GM18909 (cell line): ENCODE results near the gene TMEM39A.

Experiments
- ATAC-seq: cut with Tn5 transposase; IDR thresholded peaks from one replicate; pipeline ENCODE4 v1.9.1; 2021; ENCODE audit warnings: mild to moderate bottlenecking; ENCODE audit not compliant: unreplicated experiment, poor library complexity

TMEM39A gene

DNA sequence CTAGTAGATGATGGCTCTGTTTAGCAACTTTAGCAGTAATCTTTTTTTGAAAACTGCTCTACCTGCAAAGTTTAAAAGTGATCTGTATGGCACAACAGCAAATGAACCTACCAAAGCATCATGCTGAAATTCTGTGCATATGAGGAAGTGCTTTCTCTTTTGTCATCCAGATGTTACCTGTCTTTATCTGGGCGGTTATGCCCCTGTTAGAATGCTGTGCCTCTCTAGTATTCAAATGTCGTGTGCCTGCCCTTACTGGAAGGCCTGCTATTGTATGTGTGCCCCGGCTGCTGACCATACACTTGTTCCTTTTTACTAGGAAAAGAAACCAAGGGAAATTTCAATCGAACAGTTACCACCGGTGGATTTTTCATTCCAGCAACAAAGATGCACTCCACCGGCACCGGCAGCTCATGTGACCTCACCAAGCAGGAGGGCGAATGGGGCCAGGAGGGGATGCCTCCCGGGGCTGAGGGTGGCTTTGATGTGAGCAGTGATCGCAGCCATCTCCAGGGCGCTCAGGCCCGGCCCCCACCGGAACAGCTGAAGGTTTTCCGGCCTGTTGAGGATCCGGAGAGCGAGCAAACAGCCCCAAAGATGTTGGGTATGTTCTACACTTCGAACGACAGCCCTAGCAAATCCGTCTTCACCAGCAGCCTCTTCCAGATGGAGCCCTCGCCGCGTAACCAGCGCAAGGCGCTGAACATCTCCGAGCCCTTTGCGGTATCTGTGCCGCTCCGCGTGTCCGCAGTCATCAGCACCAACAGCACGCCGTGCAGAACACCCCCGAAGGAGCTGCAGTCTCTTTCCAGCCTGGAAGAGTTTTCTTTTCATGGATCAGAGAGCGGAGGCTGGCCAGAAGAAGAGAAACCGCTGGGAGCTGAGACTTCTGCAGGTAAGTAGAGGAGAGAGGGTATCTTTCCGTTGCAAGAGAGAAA lies 61.6 kb downstream of the TMEM39A start:
- ATAC-seq = peak; percentile 66

DNA sequence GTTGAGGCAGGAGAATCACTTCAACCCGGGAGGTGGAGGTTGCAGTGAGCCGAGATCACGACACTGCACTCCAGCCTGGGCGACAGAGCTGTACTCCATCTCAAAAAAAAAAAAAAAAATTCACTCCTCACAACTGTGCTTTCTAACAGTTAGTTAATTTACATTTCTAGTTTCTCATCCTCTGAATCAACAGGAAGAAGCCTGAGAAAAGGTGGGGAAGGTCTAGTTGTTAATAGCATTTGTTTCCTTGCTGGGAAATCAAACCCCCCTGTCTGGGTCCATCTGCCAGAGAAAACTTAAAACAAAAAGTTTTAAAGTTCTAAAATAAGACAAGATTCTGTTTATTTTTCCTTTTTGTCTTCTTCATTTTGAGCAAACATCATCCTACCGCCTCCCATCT lies 62.3 kb downstream of the TMEM39A start:
- peak; percentile 66 for ATAC-seq

DNA sequence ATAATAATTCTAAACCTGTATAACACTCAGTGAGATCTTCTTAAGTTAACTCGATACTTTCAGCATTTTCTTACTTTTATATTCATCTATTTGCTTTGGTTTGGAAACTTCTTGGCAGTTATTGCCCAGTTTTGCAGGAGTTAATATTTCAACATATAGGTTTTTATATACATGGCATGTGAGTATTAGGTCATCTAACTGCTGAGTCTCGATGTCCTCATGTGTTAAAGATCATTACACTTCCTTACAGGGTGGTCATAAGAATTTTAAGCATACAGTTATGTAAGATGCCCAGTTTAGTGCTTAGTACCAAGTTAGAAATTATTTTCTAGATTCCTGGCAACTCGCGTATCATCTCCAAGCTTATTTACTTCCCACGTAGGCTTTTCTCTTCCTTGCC lies 62.9 kb downstream of the TMEM39A start:
- no peak for ATAC-seq

DNA sequence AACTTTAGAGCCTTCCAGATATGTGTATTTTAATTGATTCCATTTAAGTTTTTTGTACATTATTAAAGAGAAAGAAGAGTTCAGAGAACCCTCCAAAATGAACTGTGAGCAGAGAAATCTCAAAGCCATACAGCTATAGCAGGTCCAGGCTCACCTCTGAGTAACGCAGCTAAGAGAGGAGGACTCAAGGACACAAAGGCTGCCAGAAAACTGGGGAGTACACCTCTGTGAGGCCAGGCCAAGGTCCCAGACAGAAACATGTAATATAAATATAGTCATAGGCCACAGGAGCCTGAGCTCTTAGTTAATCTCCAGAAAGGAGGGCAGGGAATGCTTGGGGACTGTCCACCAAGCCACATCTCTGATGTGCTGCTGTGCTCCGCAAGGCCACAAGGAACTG lies 66.5 kb downstream of the TMEM39A start:
- no peak for ATAC-seq

DNA sequence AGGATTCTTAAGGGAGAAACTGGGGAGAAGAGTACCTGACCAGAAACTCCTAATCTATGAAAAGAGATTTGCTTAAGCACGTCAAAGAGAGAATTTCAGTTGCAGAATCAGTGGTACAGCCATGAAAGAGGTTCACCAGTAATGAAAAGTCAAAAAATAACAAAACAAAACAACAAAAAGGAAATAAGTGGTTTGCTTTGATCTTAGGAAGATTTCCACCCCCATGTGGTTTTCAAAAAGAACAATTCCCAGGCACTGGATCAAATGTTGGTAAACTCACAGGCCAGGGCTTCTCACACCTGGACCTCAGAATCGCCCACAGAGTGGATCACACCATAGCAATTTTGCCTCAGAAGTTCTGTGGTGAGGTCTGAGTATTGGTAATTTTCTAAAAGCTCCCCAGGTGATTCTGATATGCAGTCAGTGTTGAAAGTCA lies 67.5 kb downstream of the TMEM39A start:
- peak; percentile 73 for ATAC-seq

DNA sequence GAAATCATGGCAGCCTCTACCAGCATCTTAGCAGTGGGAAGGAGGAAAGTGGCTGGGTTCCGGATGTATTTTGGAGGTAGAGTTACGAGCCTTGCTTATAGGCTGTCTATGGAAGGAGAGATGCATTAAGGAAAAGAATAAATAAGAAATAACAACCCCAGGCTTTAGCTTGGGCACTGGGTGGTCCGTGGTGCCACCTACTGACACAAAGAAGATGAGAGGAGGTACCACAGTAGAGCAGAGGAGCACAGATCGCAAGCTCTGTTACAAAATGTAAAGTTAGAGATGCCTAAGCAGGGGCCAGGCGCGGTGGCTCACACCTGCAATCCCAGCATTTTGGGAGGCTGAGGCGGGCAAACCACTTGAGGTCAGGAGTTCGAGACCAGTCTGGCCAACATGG lies 74.8 kb downstream of the TMEM39A start:
- ATAC-seq = no peak

DNA sequence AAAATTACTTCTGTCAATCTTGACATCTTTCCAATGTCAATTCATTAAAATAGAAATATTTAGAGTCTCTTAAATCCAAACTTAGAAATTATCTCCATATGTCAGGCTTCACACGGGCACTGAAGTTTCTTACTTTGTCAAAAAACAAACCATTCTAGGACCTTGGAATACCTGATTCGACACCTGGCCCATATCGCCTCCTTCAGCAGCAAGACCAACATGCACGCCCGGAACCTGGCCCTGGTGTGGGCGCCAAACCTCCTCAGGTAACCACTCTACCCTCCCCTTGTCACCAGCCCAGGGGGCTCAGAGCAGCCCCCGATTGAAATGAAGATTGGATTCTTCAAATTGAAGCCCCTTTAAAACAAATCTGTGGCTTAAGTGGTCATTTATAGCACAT lies 81.3 kb downstream of the TMEM39A start:
- ATAC-seq = no peak

DNA sequence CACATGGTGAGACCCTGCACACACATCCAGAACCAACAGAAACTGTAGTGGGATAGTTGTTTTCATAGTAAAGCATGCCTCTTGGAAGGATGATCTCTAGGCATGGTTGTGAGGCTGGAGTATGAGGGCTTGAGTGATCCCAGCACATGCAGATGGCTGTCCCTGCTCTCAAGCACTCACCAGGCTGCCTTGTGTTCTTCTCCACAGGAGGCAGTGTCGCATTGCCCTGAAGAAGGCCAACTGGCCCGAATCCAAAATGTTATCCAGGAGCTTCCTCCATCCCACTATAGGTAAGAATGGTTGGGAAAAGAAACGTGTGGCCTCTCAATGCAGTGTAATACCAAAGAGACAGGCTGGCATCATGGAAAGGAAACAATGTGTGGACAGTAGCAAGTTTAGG lies 82.7 kb downstream of the TMEM39A start:
- no peak for ATAC-seq
